OCI-LY7 (cell line): ENCODE data around the gene HLTF. TPM values are rescaled to one million over a fixed set of nuclear protein-coding genes. Genes with fewer than 3 reads are reported as not detected.

Experiments used
- BruUV-seq: library from RNA; stranded (reverse); fragments of 400-500 nt; replicated peaks from 2 replicates; lab custom pipeline; 2021; lab: Mats Ljungman, UMichigan
- CTCF ChIA-PET: fragments of 300-600 bp; sonication (Branson Sonifier 250); formaldehyde crosslinking; loops from one replicate; lab custom pipeline; 2022; ENCODE audit warnings: antibody characterized with exemption; ENCODE audit not compliant: unreplicated experiment; lab: Charles Lee
- POLR2A ChIA-PET: fragments of 300-600 bp; sonication (Branson Sonifier 250); formaldehyde crosslinking; loops from one replicate; lab custom pipeline; 2022; ENCODE audit warnings: antibody characterized with exemption; lab: Charles Lee
- DNase-seq: peaks from one replicate; pipeline ENCODE4 v3.0.0-alpha.2; 2015; ENCODE audit warnings: low spot score
- H2AFZ ChIP-seq: fragments of 200-600 bp; sonication (generic), shearing (Covaris generic); 2 replicates; pipeline ENCODE4 v1.6.1; 2014; ENCODE audit warnings: mild to moderate bottlenecking, antibody characterized with exemption, low read length, moderate library complexity
- H3K27ac ChIP-seq: fragments of 200-600 bp; sonication (generic); 2 replicates; pipeline ENCODE4 v1.5.1; 2014; ENCODE audit warnings: mixed run types, low read depth, mild to moderate bottlenecking, moderate library complexity, low read length, inconsistent platforms; ENCODE audit not compliant: poor library complexity, severe bottlenecking
- H3K36me3 ChIP-seq: fragments of 200-600 bp; sonication (generic); 2 replicates; pipeline ENCODE4 v1.6.1; 2014; ENCODE audit warnings: mild to moderate bottlenecking, antibody characterized with exemption, low read length, moderate library complexity, mixed read lengths; ENCODE audit not compliant: insufficient read depth
- H3K4me1 ChIP-seq: fragments of 200-600 bp; sonication (generic); 2 replicates; pipeline ENCODE4 v1.5.1; 2014; ENCODE audit warnings: mild to moderate bottlenecking, low read length; ENCODE audit not compliant: insufficient read depth, poor library complexity, severe bottlenecking
- H3K4me2 ChIP-seq: fragments of 200-600 bp; sonication (generic); 2 replicates; pipeline ENCODE4 v1.6.1; 2014; ENCODE audit warnings: mild to moderate bottlenecking, low read length
- H3K4me3 ChIP-seq: fragments of 200-600 bp; sonication (generic); 2 replicates; pipeline ENCODE4 v1.5.1; 2014; ENCODE audit warnings: mild to moderate bottlenecking, low read depth, low read length; ENCODE audit not compliant: poor library complexity, severe bottlenecking
- H3K79me2 ChIP-seq: fragments of 200-600 bp; sonication (generic); 2 replicates; pipeline ENCODE4 v1.6.1; 2016; ENCODE audit warnings: low read depth, mild to moderate bottlenecking, low read length, moderate library complexity, mixed read lengths; ENCODE audit not compliant: insufficient read depth
- H3K9me2 ChIP-seq: fragments of 200-600 bp; sonication (generic); 2 replicates; pipeline ENCODE4 v1.6.1; 2016; ENCODE audit warnings: mild to moderate bottlenecking, low read length, mixed read lengths; ENCODE audit not compliant: insufficient read depth
- H3K9me3 ChIP-seq: fragments of 200-600 bp; sonication (generic); 2 replicates; pipeline ENCODE4 v1.6.1; 2014; ENCODE audit warnings: mild to moderate bottlenecking, mixed run types, low read length, mixed read lengths
- H4K20me1 ChIP-seq: fragments of 200-600 bp; sonication (generic); 2 replicates; pipeline ENCODE4 v1.6.1; 2014; ENCODE audit warnings: mild to moderate bottlenecking, antibody characterized with exemption, low read length, moderate library complexity, mixed read lengths; ENCODE audit not compliant: insufficient read depth
- EZH2phosphoT487 ChIP-seq: fragments of 200-600 bp; sonication (generic); IDR thresholded peaks from 2 replicates; pipeline ENCODE4 v1.6.1; 2018; ENCODE audit warnings: low read depth, borderline replicate concordance, mild to moderate bottlenecking, mixed run types, antibody characterized with exemption, low read length, moderate library complexity, mixed read lengths
- intact Hi-C: fragments of 100-400 bp; cut with micrococcal nuclease; formaldehyde crosslinking; loops from one replicate; pipeline ENCODE4 v1.10.0; 2022; ENCODE audit not compliant: unreplicated experiment
- total RNA-seq, 2 experiments: library from RNA; depleted of rRNA in 1 of 2; stranded (reverse); fragments of >200 nt in 1 of 2; shearing (Covaris generic) in 1 of 2; gene quantifications; 2 replicates each; pipeline ENCODE4 v1.2.3, GENCODE V29; 2014 to 2022
- TF ChIP-seq, protein P1 (sequence below): fragments of 200-600 bp; sonication (generic); conservative IDR thresholded peaks from 2 replicates; pipeline ENCODE4 v1.5.1; 2014; ENCODE audit warnings: mild to moderate bottlenecking, antibody characterized with exemption, low read length, moderate library complexity, mixed read lengths

HLTF gene
- total RNA-seq, 2 experiments from 2014 or later: 106 to 107 TPM

DNA sequence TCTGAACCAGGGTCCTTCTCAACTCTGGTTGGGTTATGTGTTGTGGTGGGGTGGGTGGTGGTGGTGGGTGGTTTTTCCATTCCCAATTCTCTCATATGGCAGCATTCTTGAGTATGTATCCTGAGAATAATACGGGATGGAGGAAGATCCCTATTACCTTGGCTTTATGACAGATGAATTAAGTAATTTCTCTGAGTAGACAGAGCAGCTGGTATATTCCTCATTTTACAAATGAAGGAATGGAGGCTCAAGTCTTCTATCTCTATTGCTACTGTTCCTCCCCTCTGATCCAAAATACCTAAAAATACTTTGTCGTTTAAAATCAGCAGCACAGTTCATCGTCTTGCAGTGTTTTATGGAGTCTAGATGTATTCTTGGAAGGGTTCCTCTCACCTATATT is 84.6 kb downstream of the HLTF start:
- CTCF ChIA-PET: no interaction called here
- no peak overlapping the region for H2AFZ ChIP-seq
- peaks cover 44% of the 10 kb centered on the region for H3K36me3 ChIP-seq
- peaks cover 11% of the 10 kb centered on the region for H3K4me1 ChIP-seq
- H4K20me1 ChIP-seq: no peaks in the 10 kb centered on the region
- intact Hi-C loops: no loop called here
- no peak for TF ChIP-seq EZH2phosphoT487
- TF ChIP-seq, protein P1, sequence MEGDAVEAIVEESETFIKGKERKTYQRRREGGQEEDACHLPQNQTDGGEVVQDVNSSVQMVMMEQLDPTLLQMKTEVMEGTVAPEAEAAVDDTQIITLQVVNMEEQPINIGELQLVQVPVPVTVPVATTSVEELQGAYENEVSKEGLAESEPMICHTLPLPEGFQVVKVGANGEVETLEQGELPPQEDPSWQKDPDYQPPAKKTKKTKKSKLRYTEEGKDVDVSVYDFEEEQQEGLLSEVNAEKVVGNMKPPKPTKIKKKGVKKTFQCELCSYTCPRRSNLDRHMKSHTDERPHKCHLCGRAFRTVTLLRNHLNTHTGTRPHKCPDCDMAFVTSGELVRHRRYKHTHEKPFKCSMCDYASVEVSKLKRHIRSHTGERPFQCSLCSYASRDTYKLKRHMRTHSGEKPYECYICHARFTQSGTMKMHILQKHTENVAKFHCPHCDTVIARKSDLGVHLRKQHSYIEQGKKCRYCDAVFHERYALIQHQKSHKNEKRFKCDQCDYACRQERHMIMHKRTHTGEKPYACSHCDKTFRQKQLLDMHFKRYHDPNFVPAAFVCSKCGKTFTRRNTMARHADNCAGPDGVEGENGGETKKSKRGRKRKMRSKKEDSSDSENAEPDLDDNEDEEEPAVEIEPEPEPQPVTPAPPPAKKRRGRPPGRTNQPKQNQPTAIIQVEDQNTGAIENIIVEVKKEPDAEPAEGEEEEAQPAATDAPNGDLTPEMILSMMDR: no peak
- no peaks in the 10 kb centered on the region for H3K9me2 ChIP-seq
- H3K79me2 ChIP-seq: no peaks in the 10 kb centered on the region
- DNase-seq: no peak
- H3K27ac ChIP-seq: no peak overlapping the region
- no peak overlapping the region for H3K4me2 ChIP-seq
- H3K4me3 ChIP-seq: no peak overlapping the region
- POLR2A ChIA-PET: interaction anchor here (0.6 to 2.5 kb wide), 9 partner anchors 10 to 1036 kb away, joined by 3 to 8 read pairs (median 3); partner anchors contain the start of gene GYG1
- BruUV-seq: no TSS peak
- H3K9me3 ChIP-seq: no peaks in the 10 kb centered on the region

DNA sequence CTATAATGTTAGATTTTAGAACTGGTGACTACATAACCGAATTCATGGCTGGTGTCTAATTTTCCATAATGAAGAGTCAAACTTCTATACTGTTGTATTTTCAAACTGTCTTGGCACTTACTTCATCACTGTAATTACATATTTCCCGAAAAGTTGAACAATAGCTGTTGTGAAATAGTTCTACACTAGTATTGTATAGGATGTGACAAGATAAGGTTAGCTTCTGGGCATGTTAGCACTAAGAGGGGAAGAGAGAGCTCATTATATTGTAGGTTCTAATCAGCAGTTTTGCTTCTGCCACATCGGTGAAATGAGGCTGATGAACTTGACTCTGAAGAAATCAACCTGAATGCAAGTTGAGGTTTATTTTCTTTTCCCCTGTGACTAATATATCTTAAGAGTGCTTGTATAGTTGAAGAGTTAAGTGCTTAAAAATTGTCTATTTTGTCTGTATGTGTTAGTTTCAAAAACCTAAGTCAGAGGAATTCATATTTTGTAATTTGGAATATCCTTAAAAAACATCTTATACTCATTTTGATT is 86.1 kb downstream of the HLTF start:
- no peak for TF ChIP-seq EZH2phosphoT487
- TF ChIP-seq, protein P1: no peak
- Histone ChIP-seq H3K79me2 (no peaks in the 10 kb centered on the region), H3K4me3 (no peak overlapping the region), H2AFZ (no peak overlapping the region), H3K27ac (no peak overlapping the region), H3K4me1 (peaks cover 11% of the 10 kb centered on the region), H4K20me1 (no peaks in the 10 kb centered on the region), H3K36me3 (peaks cover 54% of the 10 kb centered on the region), H3K9me3 (no peaks in the 10 kb centered on the region), H3K9me2 (no peaks in the 10 kb centered on the region), H3K4me2 (no peak overlapping the region)
- POLR2A ChIA-PET: interaction anchor here (0.5 to 2.5 kb wide), 8 partner anchors 8 to 92 kb away, joined by 3 to 8 read pairs (median 5); partner anchors contain the start of gene GYG1
- intact Hi-C loops: no loop called here
- CTCF ChIA-PET: interaction anchor here (0.5 kb wide), 1 partner anchor 12 kb away, joined by 3 read pairs; no protein-coding TSS in a partner anchor
- BruUV-seq: no TSS peak
- no peak for DNase-seq

DNA sequence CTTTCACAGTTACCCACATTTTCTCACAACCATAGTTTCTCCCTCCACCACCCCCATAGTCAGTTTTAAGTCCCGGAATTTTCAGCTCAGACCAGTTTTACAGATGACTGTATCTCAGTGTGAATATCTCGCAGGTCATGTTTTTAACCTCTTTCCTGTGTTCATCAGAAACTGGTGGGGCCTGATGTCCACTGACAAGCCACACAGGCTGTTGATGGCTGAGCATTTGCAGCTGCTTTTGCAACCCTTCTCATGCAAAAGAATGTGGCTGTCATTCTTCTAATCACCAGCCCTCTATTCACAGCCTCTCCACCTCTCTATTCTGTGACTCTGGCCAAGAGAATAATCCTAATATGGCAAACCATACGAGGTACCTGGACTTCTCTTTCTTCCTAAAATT is 86.5 kb downstream of the HLTF start:
- no peak overlapping the region for H3K4me3 ChIP-seq
- no peaks in the 10 kb centered on the region for H3K9me3 ChIP-seq
- H3K4me1 ChIP-seq: peaks cover 11% of the 10 kb centered on the region
- ChIA-PET POLR2A (interaction anchor here (0.5 to 2.5 kb wide), 6 partner anchors 8 to 66 kb away, joined by 3 to 8 read pairs (median 5); partner anchors contain the start of gene GYG1), CTCF (interaction anchor here (0.5 kb wide), 1 partner anchor 11 kb away, joined by 3 read pairs; no protein-coding TSS in a partner anchor)
- H3K79me2 ChIP-seq: no peaks in the 10 kb centered on the region
- TF ChIP-seq, protein P1: no peak
- TF ChIP-seq EZH2phosphoT487: no peak
- H3K4me2 ChIP-seq: no peak overlapping the region
- no peak overlapping the region for H2AFZ ChIP-seq
- intact Hi-C loops: no loop called here
- DNase-seq: no peak
- no TSS peak for BruUV-seq
- H3K27ac ChIP-seq: no peak overlapping the region
- H3K36me3 ChIP-seq: peaks cover 58% of the 10 kb centered on the region
- no peaks in the 10 kb centered on the region for H3K9me2 ChIP-seq
- H4K20me1 ChIP-seq: no peaks in the 10 kb centered on the region
